ENCODE measurements around the gene HERC2. TPM values are rescaled to one million over a fixed set of nuclear protein-coding genes. Genes with fewer than 3 reads are reported as not detected.
A peak's percentile ranks its signal among the peaks of the same experiment; 100 is the strongest.
"Not testable (repeated sequence)": the region's sequence is repeated elsewhere in the genome, so short reads cannot be mapped to it uniquely, and the experiment has no call there.

HERC2 gene, protein sequence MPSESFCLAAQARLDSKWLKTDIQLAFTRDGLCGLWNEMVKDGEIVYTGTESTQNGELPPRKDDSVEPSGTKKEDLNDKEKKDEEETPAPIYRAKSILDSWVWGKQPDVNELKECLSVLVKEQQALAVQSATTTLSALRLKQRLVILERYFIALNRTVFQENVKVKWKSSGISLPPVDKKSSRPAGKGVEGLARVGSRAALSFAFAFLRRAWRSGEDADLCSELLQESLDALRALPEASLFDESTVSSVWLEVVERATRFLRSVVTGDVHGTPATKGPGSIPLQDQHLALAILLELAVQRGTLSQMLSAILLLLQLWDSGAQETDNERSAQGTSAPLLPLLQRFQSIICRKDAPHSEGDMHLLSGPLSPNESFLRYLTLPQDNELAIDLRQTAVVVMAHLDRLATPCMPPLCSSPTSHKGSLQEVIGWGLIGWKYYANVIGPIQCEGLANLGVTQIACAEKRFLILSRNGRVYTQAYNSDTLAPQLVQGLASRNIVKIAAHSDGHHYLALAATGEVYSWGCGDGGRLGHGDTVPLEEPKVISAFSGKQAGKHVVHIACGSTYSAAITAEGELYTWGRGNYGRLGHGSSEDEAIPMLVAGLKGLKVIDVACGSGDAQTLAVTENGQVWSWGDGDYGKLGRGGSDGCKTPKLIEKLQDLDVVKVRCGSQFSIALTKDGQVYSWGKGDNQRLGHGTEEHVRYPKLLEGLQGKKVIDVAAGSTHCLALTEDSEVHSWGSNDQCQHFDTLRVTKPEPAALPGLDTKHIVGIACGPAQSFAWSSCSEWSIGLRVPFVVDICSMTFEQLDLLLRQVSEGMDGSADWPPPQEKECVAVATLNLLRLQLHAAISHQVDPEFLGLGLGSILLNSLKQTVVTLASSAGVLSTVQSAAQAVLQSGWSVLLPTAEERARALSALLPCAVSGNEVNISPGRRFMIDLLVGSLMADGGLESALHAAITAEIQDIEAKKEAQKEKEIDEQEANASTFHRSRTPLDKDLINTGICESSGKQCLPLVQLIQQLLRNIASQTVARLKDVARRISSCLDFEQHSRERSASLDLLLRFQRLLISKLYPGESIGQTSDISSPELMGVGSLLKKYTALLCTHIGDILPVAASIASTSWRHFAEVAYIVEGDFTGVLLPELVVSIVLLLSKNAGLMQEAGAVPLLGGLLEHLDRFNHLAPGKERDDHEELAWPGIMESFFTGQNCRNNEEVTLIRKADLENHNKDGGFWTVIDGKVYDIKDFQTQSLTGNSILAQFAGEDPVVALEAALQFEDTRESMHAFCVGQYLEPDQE (N-terminal part only)
- 100 to 1,000 TPM in 1 of 4 donors, 10 to 100 TPM in 3; 74.1 to 106 (median 88.7) TPM for total RNA-seq

DNA sequence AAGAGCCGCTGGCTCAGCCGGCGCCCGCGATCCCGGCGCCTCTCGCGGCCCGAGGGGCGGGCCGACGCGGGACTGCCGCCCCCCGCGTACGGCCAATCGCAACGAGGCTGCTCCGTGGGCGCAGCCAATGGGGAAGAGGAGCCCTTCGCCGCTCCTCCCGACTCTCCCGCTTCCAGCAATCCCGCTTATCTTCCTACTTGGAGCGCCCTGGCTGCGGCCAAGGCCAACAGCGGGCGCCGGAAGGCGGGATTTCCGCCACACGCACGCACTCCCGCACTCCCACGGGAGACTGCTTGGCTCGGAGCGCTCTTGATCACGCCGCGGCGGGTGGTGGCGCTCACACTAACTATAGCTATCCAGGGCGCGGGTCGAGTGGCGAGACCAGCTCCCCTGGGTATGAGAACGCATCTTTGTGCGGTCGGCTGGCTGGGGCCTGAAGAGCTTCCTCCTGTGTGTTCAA, at the start of gene HERC2:
Gene HERC2, minus strand, starts transcription at position 51 of the 460 bp plus-strand sequence. CDS start 746 bp downstream, outside the sequence.
- DNase-seq (ENCODE audit: low spot score in 2 of 2); H3K27ac ChIP-seq; H3K9me3 ChIP-seq; H3K4me1 ChIP-seq; H3K27me3 ChIP-seq: not testable (repeated sequence)
- Histone ChIP-seq H3K36me3 (peaks cover 0 to 14% (median 0%) of the 10 kb centered on the region in 3 donors), H3K4me3 (peak within 1 kb of the TSS in 3 of 4 donors; percentile 19 to 48 (median 29))
- WGBS, 2 donors: no CpG with 5 or more reads among the region's 52 CpGs

DNA sequence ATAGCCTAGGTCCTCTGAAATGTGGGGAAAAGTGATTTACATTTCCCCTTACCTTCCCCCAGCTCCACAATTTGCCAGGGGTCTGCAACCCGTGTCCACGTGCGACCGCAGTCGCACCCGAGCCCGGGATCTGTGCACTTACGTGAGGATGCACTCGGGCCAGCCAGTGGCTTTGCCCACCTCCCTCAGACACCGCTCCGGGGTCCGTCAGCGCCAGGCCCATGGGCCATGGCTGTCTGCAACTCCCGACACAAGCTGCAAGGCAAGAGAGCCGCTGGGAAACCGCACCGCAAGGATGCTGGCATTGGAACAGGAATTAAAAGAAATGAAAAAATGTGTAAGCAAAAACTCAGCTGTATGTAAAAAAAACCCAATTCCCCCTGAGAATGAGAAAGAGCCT, 43.5 kb upstream of the HERC2 start:
- H3K9me3 ChIP-seq; H3K4me3 ChIP-seq; H3K4me1 ChIP-seq; H3K27me3 ChIP-seq; H3K27ac ChIP-seq; H3K36me3 ChIP-seq; DNase-seq (ENCODE audit: low spot score in 2 of 2): not testable (repeated sequence)
- no CpG with 5 or more reads among the region's 17 CpGs for WGBS, 2 donors

DNA sequence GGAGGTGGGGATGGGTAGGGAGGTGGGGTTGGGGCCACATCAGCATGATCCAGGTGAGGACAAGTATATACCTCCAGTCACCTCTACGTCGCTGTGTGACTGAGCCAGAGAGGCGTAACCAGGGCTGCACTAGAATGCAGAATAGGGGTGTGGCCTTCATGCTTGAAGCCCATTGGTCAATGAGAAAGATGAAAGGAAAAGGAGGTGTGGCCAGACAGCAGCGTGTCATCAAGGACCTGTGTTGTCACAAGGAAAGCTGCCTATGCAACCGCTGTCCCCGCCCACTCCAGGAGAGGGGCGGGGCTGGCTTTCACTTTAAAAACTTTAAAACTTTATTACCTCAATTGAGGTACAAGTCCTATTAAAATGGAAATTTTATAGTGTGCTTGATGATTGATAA, 36.0 kb upstream of the HERC2 start, which contains the start of gene GOLGA6L24:
Gene GOLGA6L24, minus strand, starts transcription at position 101 of the 400 bp plus-strand sequence. Its CDS starts 61 bp downstream, at position 40.
- not testable (repeated sequence) for H3K27ac ChIP-seq; H3K4me1 ChIP-seq; H3K9me3 ChIP-seq; H3K4me3 ChIP-seq; DNase-seq (ENCODE audit: low spot score in 2 of 2); H3K27me3 ChIP-seq; H3K36me3 ChIP-seq
- WGBS, 2 donors: no CpG with 5 or more reads among the region's 7 CpGs

DNA sequence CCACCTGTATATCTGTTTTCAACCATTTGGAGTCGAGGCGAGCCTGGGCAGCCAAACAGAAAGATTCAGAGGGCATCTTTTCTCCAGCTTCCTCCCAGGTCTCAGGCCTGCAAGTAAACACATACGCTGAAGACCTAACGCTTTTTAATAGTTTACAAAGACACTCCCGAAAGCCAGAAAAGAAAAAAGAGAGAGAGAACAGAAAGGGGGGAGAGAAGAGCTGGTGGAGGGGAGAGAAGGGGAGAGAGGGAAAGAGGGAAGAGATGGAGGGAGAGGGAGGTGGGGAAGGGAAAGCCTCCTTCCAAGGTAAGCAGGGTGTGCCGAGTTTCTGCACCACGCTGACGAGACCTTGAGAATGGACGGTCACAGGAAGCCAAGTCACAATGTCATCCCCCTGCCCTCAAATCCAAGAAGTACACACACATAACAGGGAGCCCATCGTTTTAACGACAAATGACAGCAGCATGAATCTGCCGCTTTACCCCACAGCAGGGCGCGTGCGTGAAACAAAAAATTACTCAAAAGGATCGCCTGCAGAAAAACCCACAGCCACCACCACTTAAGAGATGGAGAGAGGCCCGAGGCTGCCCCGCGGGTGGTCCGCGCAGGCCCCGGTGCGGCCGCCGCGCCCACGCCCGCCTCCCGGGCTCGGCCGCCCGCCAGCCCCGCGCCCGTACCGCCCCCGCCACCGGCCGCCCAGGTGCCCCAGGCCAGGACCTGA, 461 bp downstream of the HERC2 start:
- H3K27me3 ChIP-seq; H3K4me1 ChIP-seq; DNase-seq (ENCODE audit: low spot score in 2 of 2); H3K27ac ChIP-seq; H3K9me3 ChIP-seq: not testable (repeated sequence)
- Histone ChIP-seq H3K36me3 (peaks cover 0 to 20% (median 0%) of the 10 kb centered on the region in 3 donors), H3K4me3 (peak overlapping the region in 3 of 4 donors; percentile 19 to 48 (median 29))
- 0 to 1% methylated on average over 3 to 16 of the region's 39 CpGs for WGBS, 2 donors

DNA sequence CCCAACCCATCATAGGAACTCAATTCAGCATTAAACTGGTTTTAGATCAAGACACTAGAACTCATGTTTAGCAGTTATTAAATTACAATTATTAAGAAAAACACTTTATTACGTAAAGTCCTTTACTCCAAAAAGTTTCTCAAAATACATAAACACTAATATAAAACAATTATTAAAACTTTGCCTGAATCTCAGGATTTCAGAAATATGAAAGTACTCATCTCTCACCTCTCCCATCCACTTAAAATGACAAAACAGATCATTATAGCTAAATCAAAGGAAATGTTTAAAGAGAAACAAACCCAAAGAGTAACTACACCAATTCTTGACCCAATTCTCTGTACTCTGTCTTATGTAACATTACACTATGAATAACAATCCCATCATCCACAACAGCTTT, 2.3 kb downstream of the HERC2 start:
- not testable (repeated sequence) for H3K27ac ChIP-seq; H3K4me3 ChIP-seq; H3K27me3 ChIP-seq; DNase-seq (ENCODE audit: low spot score in 2 of 2); H3K9me3 ChIP-seq; H3K4me1 ChIP-seq
- peaks cover 0 to 34% (median 0%) of the 10 kb centered on the region in 3 donors for H3K36me3 ChIP-seq
- 97 to 98% methylated on average over 1 of the region's 1 CpG for WGBS, 2 donors

DNA sequence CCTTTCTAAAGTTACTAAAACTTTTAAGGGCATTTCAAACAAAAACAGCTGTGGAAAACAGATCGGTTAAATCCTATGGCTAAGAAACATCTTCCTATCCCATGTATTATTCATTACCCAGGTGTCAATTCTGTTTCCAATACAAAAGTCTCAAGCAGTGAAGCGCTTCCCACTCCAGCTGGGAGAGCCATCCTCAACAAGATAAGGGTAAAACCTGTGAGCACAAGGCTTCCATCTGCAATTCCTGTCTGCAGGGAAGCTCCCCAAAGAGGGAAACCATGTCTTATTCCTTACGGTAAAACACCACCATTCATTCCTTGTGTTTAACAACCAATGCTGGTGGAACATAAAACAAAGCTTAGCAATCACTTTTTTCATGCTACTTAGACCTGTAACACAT, 3.2 kb downstream of the HERC2 start:
- H3K9me3 ChIP-seq; H3K27me3 ChIP-seq; DNase-seq (ENCODE audit: low spot score in 2 of 2); H3K4me1 ChIP-seq; H3K27ac ChIP-seq; H3K4me3 ChIP-seq: not testable (repeated sequence)
- peaks cover 0 to 43% (median 0%) of the 10 kb centered on the region in 3 donors for H3K36me3 ChIP-seq
- no CpG with 5 or more reads among the region's 3 CpGs for WGBS, 2 donors

DNA sequence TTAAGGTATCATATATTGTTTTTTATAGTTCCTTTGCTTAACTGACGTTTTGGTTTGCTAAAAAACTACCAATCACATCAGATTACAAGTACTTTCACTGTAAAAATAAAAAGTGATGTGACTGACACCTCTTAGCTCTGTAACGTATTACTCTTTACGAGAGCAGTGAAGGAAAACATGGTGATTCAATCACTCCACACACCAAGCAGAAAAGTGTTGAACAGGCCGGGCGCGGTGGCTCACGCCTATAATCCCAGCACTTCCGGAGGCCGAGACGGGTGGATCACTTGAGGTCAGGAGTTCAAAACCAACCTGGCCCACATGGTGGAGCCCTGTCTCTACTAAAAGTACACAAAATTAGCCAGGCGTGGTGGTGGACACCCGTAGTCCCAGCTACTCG, 3.9 kb downstream of the HERC2 start:
- H3K27ac ChIP-seq; H3K27me3 ChIP-seq; H3K4me1 ChIP-seq; H3K4me3 ChIP-seq; H3K9me3 ChIP-seq; DNase-seq (ENCODE audit: low spot score in 2 of 2): not testable (repeated sequence)
- WGBS, 2 donors: 94% methylated on average over 13 of the region's 13 CpGs
- H3K36me3 ChIP-seq: peaks cover 0 to 47% (median 0%) of the 10 kb centered on the region in 3 donors

DNA sequence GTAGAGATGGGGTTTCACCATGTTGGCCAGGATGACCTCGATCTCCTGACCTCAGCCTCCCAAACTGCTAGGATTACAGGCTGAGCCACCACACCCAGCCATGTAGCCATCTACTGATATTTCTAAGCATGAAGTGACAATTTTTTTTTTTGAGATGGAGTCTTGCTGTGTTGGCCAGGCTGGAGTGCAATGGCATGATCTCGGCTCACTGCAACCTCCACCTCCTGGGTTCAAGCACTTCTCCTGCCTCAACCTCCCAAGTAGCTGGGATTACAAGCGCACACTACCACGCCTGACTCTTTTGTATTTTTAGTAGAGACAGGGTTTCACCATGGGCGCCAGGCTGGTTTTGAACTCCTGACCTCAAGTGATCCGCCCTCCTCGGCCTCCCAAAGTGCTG, 5.0 kb downstream of the HERC2 start:
- not testable (repeated sequence) for H3K27me3 ChIP-seq; DNase-seq (ENCODE audit: low spot score in 2 of 2); H3K9me3 ChIP-seq; H3K4me1 ChIP-seq; H3K27ac ChIP-seq; H3K4me3 ChIP-seq
- 94 to 98% methylated on average over 7 of the region's 7 CpGs for WGBS, 2 donors
- peaks cover 0 to 52% (median 0%) of the 10 kb centered on the region in 3 donors for H3K36me3 ChIP-seq

DNA sequence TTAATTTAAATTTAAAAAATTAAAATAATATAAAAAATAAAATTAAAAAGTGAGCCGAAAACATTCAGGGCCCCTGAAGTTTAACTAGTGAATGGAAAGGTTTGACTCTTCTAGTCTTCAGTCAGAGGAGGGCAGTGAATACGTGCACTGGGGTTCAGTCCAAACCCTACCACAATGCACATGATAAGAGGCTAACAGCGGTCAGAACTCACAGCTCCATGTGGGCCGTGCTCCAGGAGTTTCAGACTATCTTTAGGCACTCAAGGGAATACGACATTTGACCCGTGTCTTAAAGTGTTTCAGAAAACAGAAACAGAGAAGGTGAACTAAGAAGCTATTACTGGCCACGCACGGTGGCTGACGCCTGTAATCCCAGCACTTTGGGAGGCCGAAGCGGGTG, 11.5 kb downstream of the HERC2 start:
- H3K27me3 ChIP-seq; H3K27ac ChIP-seq; DNase-seq (ENCODE audit: low spot score in 2 of 2); H3K4me3 ChIP-seq; H3K9me3 ChIP-seq; H3K4me1 ChIP-seq: not testable (repeated sequence)
- 87 to 91% methylated on average over 11 of the region's 11 CpGs for WGBS, 2 donors
- peaks cover 0 to 52% (median 0%) of the 10 kb centered on the region in 3 donors for H3K36me3 ChIP-seq

DNA sequence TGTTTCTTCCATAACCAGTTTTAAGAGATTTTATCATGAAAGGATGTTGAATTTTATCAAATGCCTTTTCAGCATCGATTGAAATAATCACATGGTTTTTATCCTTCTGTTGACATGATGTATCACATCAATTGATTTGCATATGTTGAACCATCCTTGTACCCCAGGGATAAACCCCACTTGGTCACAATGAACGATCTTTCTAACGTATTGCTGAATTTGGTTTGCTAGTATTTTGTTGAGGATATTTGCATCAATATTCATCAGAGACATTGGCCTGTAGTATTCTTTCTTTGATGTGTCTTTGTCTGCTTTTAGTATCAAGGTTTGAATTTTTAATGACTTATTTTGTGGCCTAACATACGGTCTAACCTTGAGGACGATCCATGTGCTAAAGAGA, 13.3 kb downstream of the HERC2 start:
- not testable (repeated sequence) for DNase-seq (ENCODE audit: low spot score in 2 of 2); H3K4me3 ChIP-seq; H3K27ac ChIP-seq; H3K27me3 ChIP-seq; H3K4me1 ChIP-seq; H3K9me3 ChIP-seq
- H3K36me3 ChIP-seq: peaks cover 0 to 35% (median 0%) of the 10 kb centered on the region in 3 donors
- 96 to 97% methylated on average over 5 of the region's 5 CpGs for WGBS, 2 donors

DNA sequence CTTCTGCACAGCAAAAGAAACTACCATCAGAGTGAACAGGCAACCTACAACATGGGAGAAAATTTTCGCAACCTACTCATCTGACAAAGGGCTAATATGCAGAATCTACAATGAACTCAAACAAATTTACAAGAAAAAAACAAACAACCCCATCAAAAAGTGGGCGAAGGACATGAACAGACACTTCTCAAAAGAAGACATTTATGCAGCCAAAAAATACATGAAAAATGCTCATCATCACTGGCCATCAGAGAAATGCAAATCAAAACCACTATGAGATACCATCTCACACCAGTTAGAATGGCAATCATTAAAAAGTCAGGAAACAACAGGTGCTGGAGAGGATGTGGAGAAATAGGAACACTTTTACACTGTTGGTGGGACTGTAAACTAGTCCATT, 16.3 kb downstream of the HERC2 start:
- not testable (repeated sequence) for H3K27me3 ChIP-seq; H3K27ac ChIP-seq; H3K9me3 ChIP-seq; H3K4me3 ChIP-seq; H3K4me1 ChIP-seq; DNase-seq (ENCODE audit: low spot score in 2 of 2)
- 97 to 100% methylated on average over 2 of the region's 2 CpGs for WGBS, 2 donors
- peaks cover 0 to 18% (median 0%) of the 10 kb centered on the region in 3 donors for H3K36me3 ChIP-seq

DNA sequence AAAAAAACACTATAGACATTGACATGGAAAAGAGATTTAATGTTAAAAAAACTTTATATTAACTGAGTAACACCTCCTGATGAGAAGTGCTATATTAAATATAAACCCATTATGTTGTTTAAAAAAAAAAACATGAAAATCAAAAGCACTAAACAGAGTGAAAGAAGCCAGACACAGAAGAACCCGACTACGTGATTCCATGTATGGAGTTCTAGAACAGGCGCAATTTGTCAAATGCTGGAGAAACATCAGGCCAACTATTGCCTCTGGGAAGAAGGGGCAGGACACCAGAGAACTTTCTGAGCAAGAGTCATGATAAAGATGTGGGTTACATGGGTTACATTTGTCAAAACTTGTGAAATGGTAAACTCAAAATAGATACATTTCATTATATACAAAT, 24.5 kb downstream of the HERC2 start:
- peaks cover 0 to 28% (median 0%) of the 10 kb centered on the region in 3 donors for H3K36me3 ChIP-seq
- not testable (repeated sequence) for H3K27me3 ChIP-seq; DNase-seq (ENCODE audit: low spot score in 2 of 2); H3K4me3 ChIP-seq; H3K27ac ChIP-seq; H3K9me3 ChIP-seq; H3K4me1 ChIP-seq
- 96 to 98% methylated on average over 3 of the region's 3 CpGs for whole genome bisulfite sequencing, 2 donors

All from tibial nerve (tissue), 4 donors.